ENCODE measurements around the gene HERC3.

HERC3 gene

GRCh38 chr4:88720451-88721428 lies 128.5 kb downstream of the HERC3 start:
- no peak for DNase-seq

DNA sequence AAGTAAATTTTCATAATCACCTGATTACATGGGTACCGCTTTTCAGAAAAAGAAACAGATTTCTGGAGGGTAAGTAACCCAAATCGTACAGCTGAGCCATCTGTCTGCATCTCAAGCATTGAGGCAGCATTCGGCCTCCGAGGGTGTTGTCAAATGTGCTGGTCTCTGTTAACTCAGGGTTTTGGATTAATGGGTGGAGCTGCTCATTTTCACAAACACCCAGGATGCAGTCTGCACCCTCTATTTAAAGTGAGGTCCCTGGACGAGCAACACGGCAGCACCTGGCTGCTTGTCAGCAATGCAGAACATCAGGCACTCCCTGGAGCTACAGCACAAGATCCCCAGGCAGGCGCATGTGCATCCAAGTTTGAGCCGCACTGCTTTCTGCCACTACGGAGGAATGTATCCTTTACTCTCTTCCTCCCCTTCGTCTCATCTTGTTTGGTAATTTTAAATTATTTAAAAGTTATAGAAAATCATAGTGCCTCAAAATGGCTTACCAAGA lies 130.0 kb downstream of the HERC3 start:
- no peak for DNase-seq

GRCh38 chr4:88722828-88723227 lies 130.5 kb downstream of the HERC3 start:
- no peak for DNase-seq

DNA sequence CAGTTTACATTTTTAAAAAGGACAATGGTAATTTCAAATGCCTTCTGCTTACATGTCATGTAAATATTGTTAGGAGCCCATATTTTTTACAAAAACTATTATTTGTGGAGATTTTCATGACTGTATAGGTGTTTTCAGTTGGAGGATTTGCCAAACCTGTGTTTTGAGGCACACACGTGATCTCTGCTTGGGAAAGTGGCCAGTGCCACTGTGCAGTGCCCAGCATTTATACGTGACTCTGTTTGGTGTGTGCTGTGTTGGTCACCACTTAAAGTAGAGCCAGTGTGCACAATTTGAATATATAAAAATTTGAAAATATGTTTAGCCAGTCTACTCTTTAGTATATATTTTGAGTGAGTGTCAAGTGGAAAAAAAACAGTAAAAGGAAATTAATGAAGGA lies 132.1 kb downstream of the HERC3 start:
- no peak for DNase-seq

- DNase-seq = no peak
Measured at GRCh38 chr4:88725143-88725542, 132.9 kb downstream of the HERC3 start.

DNA sequence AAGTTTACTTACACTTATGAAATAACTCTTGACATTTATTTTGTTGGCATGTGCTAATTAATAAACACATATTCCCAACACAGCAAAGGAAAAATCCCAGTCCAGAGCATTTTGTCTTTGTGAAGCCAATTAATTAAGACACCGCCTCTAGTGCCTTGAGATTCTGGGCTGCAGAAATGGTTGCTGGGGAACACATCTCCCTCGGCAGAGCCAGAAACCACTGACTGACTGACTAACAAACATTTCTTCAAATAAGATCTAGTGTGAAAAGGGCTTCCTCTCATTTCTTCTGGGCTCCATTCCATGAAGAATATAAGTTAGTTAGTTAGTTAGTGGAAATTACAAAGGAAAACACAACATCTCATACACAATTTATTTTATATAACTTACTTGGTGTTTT lies 133.7 kb downstream of the HERC3 start:
- no peak for DNase-seq

DNA sequence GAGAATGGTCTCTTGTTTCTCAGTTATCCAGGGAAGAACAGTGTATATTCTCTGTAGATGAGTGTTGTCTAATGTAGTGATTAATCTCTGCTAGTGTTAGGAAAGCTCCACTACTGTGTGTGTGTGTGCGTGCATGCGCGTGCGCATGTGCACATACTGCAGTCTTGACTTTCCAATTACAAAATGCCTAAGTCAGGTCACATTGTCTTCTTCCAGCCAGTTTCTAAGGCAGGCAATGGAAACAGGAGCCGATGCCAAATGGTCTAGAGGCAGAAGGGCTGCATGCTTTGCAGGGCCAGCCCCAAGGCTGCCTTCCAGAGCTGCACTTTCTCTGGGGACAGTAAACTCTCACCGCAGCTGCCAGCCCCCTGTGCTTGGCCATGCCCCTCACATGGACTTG lies 135.9 kb downstream of the HERC3 start:
- no peak for DNase-seq

DNA sequence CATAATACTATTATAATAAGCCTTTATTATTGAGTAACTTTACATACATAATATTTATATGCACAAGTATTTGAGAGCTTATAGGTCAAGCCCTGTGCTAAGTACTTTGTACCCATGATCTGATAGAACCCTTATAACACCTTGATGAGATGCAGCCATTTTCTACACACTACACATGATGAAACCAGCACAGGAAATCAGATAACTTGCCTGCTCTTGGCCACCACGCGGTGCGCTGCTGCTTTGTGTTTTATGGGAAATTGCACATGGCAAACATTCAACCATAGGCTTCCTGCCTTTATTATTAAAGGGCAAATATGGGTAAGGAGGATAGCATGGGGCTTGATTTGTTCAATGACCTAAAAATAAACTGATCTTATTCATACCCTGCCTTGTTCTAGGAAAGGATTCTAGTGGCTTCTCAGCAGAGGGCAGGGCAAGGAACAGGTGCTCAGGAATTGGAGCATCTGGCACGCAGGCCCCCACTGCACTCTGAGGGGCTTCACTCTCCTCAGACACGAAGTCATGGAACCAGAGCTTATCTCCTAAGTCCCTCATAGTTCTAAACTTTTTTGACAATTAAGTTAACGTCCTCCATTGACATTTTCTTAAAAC lies 137.0 kb downstream of the HERC3 start:
- no peak for DNase-seq

DNA sequence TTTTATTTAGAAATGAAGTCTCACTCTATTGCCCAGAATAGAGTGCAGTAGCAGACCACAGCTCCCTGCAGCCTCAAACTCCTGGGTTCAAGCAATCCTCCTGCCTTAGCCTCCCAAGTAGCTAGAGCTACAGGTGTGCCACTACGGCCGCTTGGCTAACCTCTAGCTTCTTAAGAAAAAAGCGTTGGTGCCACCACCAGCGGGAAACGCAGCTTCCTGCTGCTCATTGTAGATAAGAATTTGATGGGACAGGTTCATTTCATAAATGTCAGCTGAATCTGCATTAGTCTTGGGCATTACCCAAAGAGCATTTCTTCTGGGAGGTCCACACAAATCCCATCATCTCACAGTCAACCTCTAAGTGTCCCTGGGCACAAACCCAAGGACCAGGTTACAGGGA lies 138.5 kb downstream of the HERC3 start:
- DNase-seq = no peak

GRCh38 chr4:88731381-88731780 lies 139.1 kb downstream of the HERC3 start:
- no peak for DNase-seq

DNA sequence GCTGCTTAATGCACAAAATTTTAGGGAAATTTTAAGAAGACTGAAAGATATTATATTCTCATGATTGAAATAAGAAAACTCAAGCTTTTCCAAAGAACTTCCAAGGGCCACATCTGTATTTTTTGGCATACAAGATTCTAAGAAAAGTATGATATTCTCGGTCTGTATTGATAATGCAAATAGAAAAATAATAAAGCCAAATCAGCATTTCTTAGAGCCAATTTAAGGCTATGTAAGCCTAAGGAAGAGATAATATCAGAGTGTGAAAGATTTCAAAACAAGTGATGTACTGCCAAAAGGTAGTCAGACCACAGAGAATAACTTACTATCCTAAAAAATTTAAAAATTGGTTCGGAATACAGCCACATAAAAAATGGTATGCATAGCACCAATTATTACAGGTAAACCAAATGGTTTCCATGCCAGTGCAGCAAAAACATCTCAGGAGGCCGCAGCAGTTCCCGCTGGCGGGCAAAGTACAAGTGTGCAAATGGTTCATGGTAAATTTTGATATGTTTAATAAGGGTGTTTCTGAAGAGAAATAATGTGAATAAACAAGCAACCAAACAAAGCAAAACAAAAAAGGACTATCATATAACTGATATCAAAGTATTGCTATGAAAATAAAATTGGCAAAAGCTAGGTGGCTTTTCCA lies 140.6 kb downstream of the HERC3 start:
- no peak for DNase-seq

DNA sequence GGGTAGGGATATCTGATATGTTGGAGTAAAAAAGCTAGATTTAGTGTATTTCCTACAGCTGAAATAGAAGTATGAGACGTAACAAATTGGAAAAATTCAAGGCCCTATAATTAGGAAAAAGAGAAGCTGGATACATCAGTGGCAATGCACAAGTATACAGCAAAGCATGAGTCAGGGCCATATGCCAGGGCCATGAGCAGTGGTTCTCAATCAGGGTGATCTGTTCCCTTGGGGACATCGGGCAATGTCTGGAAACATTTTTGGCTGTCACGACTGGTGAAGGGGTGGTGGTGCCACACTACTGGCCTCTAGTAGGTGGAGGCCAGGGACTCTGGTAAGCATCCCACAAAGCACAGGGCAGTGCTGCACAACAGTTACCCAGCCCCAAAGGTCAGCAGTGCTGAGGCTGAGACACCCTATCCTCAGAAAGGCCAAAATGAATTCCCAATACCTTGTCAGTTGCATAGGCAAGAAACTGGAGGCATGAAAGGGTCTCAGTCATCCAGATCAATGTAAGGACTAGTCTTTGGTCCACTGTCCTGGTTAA lies 142.2 kb downstream of the HERC3 start:
- no peak for DNase-seq

DNA sequence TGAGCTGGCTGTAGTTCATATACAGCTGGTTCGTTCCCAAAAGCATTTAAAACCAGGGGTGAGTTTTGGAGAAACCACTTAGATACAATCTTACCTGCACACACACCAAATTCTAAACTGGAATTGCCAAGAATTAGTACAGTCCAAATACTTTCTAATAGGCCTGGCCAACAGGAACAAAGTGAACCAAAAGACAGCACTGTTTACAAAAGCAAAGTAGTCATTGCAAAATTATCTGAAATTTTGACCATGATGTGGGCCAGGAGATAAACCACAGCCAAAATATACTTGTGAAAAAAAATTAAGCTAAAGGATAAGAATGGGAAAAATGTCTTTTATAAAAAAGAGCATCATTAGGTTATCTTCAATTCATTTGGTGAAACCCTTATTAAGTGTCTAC lies 143.3 kb downstream of the HERC3 start:
- no peak for DNase-seq

DNA sequence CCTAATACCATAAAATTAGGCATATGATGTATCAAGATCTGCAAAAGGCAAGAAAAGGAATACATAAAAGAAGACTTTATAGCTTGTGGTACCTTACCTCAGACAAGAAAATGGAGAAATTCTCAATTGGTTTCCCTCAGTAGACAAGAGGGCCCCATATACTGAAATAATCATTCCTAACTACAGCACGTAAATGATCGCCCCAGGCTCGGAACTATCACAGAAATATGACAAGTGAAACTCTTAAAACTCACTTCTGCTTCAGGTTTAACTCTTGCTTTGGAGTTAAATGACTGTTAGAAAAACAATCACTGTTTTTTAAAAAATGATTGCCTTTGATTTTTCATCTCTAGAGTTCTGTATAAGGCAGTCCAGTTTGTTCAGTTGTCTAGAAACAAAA lies 144.0 kb downstream of the HERC3 start:
- no peak for DNase-seq

- DNase-seq = peak; percentile 34
Measured at GRCh38 chr4:88737307-88737941, 145.1 kb downstream of the HERC3 start.

GRCh38 chr4:88738180-88738579 lies 145.9 kb downstream of the HERC3 start:
- DNase-seq = no peak

- no peak for DNase-seq
Measured at GRCh38 chr4:88742561-88742960, 150.3 kb downstream of the HERC3 start.

GRCh38 chr4:88743696-88744095 lies 151.4 kb downstream of the HERC3 start:
- DNase-seq = no peak

DNA sequence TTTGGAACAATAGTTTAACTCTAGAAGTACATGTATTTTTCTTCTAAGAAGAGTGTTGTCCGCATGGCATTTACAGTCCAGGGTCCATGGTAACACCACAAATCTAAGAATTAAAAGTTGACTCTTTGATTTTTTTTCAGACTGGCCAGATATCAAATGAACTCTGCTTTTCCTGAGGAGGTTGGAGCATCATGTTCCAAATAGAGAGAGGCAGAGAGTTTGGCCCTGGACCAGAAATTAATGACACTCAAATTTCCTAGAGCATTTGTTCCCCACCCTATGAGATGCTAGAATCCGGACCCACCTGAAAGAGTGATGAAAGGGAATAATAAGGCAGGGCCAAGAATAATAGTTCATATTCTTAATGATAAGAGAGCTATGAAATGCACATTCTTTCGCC lies 152.3 kb downstream of the HERC3 start:
- DNase-seq = no peak

DNA sequence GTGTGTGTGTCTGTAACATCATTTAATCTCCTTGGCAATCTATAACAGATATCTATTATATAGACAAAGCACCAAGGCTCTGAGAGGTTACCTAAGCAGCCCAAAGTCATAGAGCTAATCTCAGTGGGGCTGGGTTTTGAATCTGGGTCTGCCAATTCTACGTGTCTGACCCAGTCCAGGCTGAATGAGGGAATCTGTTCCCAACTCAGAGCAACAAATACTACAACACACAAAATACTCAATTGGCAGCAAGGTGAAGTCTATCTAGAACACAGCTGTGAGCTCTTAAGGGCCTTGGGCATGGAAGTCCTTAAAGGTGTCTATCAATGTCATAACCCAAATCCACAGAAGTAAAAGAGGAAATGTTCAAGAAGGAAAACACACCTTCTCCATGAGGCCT lies 152.9 kb downstream of the HERC3 start:
- DNase-seq = no peak

- no peak for DNase-seq
Measured at GRCh38 chr4:88745581-88746163, 153.4 kb downstream of the HERC3 start.

- no peak for DNase-seq
Measured at GRCh38 chr4:88746206-88746605, 153.9 kb downstream of the HERC3 start.
